SK-N-SH treated with all-trans-retinoic acid at 6 μM for 48 hours (cell line): Measurements from ENCODE around the gene VPS41.
A peak's percentile ranks its signal among the peaks of the same experiment; 100 is the strongest.

ENCODE experiments used
- ATAC-seq: fragments of 200-7000 bp; cut with Tn5 transposase; 3 replicates; pipeline ENCODE4 v1.9.1; 2020; ENCODE audit warnings: mild to moderate bottlenecking, moderate library complexity
- ARNTL ChIP-seq: fragments of 450-650 bp; formaldehyde crosslinking; IDR thresholded peaks from 2 replicates; pipeline ENCODE4 v1.5.0; 2020; ENCODE audit warnings: low read depth, mild to moderate bottlenecking, moderate library complexity, borderline replicate concordance
- BACH2 ChIP-seq: fragments of 250-450 bp; sonication (Bioruptor Pico); IDR thresholded peaks from 2 replicates; pipeline ENCODE4 v1.9.0; 2021; ENCODE audit warnings: mild to moderate bottlenecking, borderline replicate concordance
- CREB5 ChIP-seq: fragments of 250-450 bp; sonication (Bioruptor Pico); IDR thresholded peaks from 2 replicates; pipeline ENCODE4 v1.5.1; 2020; ENCODE audit warnings: low read depth, mild to moderate bottlenecking, moderate library complexity
- CSDC2 ChIP-seq: fragments of 250-450 bp; sonication (Bioruptor Pico); IDR thresholded peaks from 2 replicates; pipeline ENCODE4 v1.5.0; 2020; ENCODE audit warnings: mild to moderate bottlenecking, moderate library complexity
- CSRNP3 ChIP-seq: fragments of 250-450 bp; sonication (Bioruptor Pico); IDR thresholded peaks from 2 replicates; pipeline ENCODE4 v1.5.1; 2021; ENCODE audit warnings: mild to moderate bottlenecking, moderate library complexity
- ESRRG ChIP-seq: fragments of 250-450 bp; sonication (Bioruptor Pico); IDR thresholded peaks from 2 replicates; pipeline ENCODE4 v1.6.1; 2021; ENCODE audit warnings: mild to moderate bottlenecking
- GLIS3 ChIP-seq: fragments of 250-450 bp; sonication (Bioruptor Pico); IDR thresholded peaks from 2 replicates; pipeline ENCODE4 v1.5.0; 2020; ENCODE audit warnings: mild to moderate bottlenecking, moderate library complexity
- ISL1 ChIP-seq: fragments of 250-450 bp; sonication (Bioruptor Pico); IDR thresholded peaks from 2 replicates; pipeline ENCODE4 v2.1.2; 2022; ENCODE audit warnings: mild to moderate bottlenecking, moderate library complexity
- POU6F1 ChIP-seq: fragments of 250-450 bp; sonication (Bioruptor Pico); IDR thresholded peaks from 2 replicates; pipeline ENCODE4 v1.8.0; 2021; ENCODE audit warnings: low read depth, mild to moderate bottlenecking, moderate library complexity, borderline replicate concordance
- PPARA ChIP-seq: fragments of 250-450 bp; sonication (Bioruptor Pico); IDR thresholded peaks from 2 replicates; pipeline ENCODE4 v1.5.0; 2020; ENCODE audit warnings: mild to moderate bottlenecking, borderline replicate concordance
- RARB ChIP-seq: fragments of 250-450 bp; sonication (Bioruptor Pico); IDR thresholded peaks from 2 replicates; pipeline ENCODE4 v1.8.0; 2021; ENCODE audit warnings: mild to moderate bottlenecking, moderate library complexity
- SNAI2 ChIP-seq: fragments of 250-450 bp; sonication (Bioruptor Pico); IDR thresholded peaks from 2 replicates; pipeline ENCODE4 v1.5.0; 2020; ENCODE audit warnings: mild to moderate bottlenecking, moderate library complexity
- TCF4 ChIP-seq: fragments of 250-450 bp; sonication (Bioruptor Pico); IDR thresholded peaks from 2 replicates; pipeline ENCODE4 v1.8.0; 2021; ENCODE audit warnings: mild to moderate bottlenecking, moderate library complexity, borderline replicate concordance
- TSHZ2 ChIP-seq: fragments of 250-450 bp; sonication (Bioruptor Pico); IDR thresholded peaks from 2 replicates; pipeline ENCODE4 v1.5.0; 2020; ENCODE audit warnings: mild to moderate bottlenecking, moderate library complexity
- ZC3H10 ChIP-seq: fragments of 250-450 bp; sonication (Bioruptor Pico); IDR thresholded peaks from 2 replicates; pipeline ENCODE4 v1.5.1; 2021; ENCODE audit warnings: mild to moderate bottlenecking, moderate library complexity
- ZFP3 ChIP-seq: fragments of 250-450 bp; sonication (Bioruptor Pico); IDR thresholded peaks from 2 replicates; pipeline ENCODE4 v1.5.0; 2020; ENCODE audit warnings: mild to moderate bottlenecking, moderate library complexity
- ZFP30 ChIP-seq: fragments of 450-650 bp; formaldehyde crosslinking; IDR thresholded peaks from 2 replicates; pipeline ENCODE4 v1.5.0; 2022; ENCODE audit warnings: mild to moderate bottlenecking, moderate library complexity
- ZNF565 ChIP-seq: fragments of 450-650 bp; formaldehyde crosslinking; conservative IDR thresholded peaks from 2 replicates; pipeline ENCODE4 v1.5.0; 2020; ENCODE audit warnings: low read depth, mild to moderate bottlenecking, moderate library complexity
- ZNF70 ChIP-seq: fragments of 450-650 bp; formaldehyde crosslinking; IDR thresholded peaks from 2 replicates; pipeline ENCODE4 v1.5.0; 2020; ENCODE audit warnings: mild to moderate bottlenecking, moderate library complexity
- ZNF8 ChIP-seq: fragments of 450-650 bp; formaldehyde crosslinking; IDR thresholded peaks from 2 replicates; pipeline ENCODE4 v1.5.0; 2020; ENCODE audit warnings: mild to moderate bottlenecking, moderate library complexity

VPS41 gene

GRCh38 chr7:38932509-38933168 lies 23.6 kb upstream of the VPS41 start:
- TF ChIP-seq ZFP3 (CRISPR knock-in tag) = no peak
- TF ChIP-seq GLIS3 (CRISPR knock-in tag) = no peak
- TF ChIP-seq TCF4 = no peak
- no peak for TF ChIP-seq ZNF8 (CRISPR knock-in tag)
- no peak for TF ChIP-seq ZNF70 (CRISPR knock-in tag)
- no peak for TF ChIP-seq RARB (CRISPR knock-in tag)
- TF ChIP-seq ZNF565 (CRISPR knock-in tag) = no peak
- no peak for TF ChIP-seq ZC3H10 (CRISPR knock-in tag)
- no peak for TF ChIP-seq BACH2
- no peak for TF ChIP-seq PPARA
- no peak for TF ChIP-seq CREB5 (CRISPR knock-in tag)
- TF ChIP-seq CSDC2 (CRISPR knock-in tag) = no peak
- no peak for TF ChIP-seq SNAI2 (CRISPR knock-in tag)
- TF ChIP-seq ESRRG (CRISPR knock-in tag) = no peak
- TF ChIP-seq ARNTL = no peak
- no peak for TF ChIP-seq CSRNP3 (CRISPR knock-in tag)
- TF ChIP-seq ZFP30 (CRISPR knock-in tag) = no peak
- TF ChIP-seq POU6F1 (CRISPR knock-in tag) = no peak
- no peak for TF ChIP-seq ISL1 (CRISPR knock-in tag)
- TF ChIP-seq TSHZ2 = no peak
- ATAC-seq = peak; percentile 77

- ATAC-seq = peak; percentile 27
These were observed 20.6 kb upstream of the VPS41 start for GRCh38 chr7:38929460-38930171.

More at GRCh38 chr7:38929460-38930171, 20.6 kb upstream of the VPS41 start:
- TF ChIP-seq POU6F1 (CRISPR knock-in tag) = no peak
- peak; percentile 47 for TF ChIP-seq ISL1 (CRISPR knock-in tag)
